OCI-LY1 (cell line): ENCODE data around the gene FAAP100.

Source experiments
- H2AFZ ChIP-seq: fragments of 200-600 bp; sonication (generic), shearing (Covaris generic); 2 replicates; pipeline ENCODE4 v1.6.0; 2014; ENCODE audit warnings: antibody characterized with exemption, mild to moderate bottlenecking, low read length
- H3F3A ChIP-seq: fragments of 200-600 bp; sonication (generic), shearing (Covaris generic); 2 replicates; pipeline ENCODE4 v1.6.0; 2014; ENCODE audit warnings: mild to moderate bottlenecking, antibody characterized with exemption, low read length, moderate library complexity; ENCODE audit not compliant: insufficient read depth
- H3K27ac ChIP-seq: fragments of 200-600 bp; sonication (generic); 2 replicates; pipeline ENCODE4 v1.5.1; 2014; ENCODE audit warnings: low read length, mixed run types, mild to moderate bottlenecking, low read depth; ENCODE audit not compliant: poor library complexity, severe bottlenecking
- H3K27me3 ChIP-seq: fragments of 200-600 bp; sonication (generic); 2 replicates; pipeline ENCODE4 v1.6.0; 2014; ENCODE audit warnings: antibody characterized with exemption, mild to moderate bottlenecking, low read length, moderate library complexity; ENCODE audit not compliant: insufficient read depth
- H3K36me3 ChIP-seq: fragments of 200-600 bp; sonication (generic); 2 replicates; pipeline ENCODE4 v1.6.1; 2014; ENCODE audit warnings: mild to moderate bottlenecking, antibody characterized with exemption, low read length, moderate library complexity, mixed read lengths; ENCODE audit not compliant: insufficient read depth
- H3K4me1 ChIP-seq: fragments of 200-600 bp; sonication (generic); 2 replicates; pipeline ENCODE4 v1.5.1; 2014; ENCODE audit warnings: mild to moderate bottlenecking, low read length, moderate library complexity; ENCODE audit not compliant: insufficient read depth, severe bottlenecking
- H3K4me2 ChIP-seq: fragments of 200-600 bp; sonication (generic), shearing (Covaris generic); 2 replicates; pipeline ENCODE4 v1.6.1; 2014; ENCODE audit warnings: low read length
- H3K4me3 ChIP-seq: fragments of 200-600 bp; sonication (generic); 2 replicates; pipeline ENCODE4 v1.5.1; 2014; ENCODE audit warnings: low read length, low read depth, mild to moderate bottlenecking, mixed read lengths; ENCODE audit not compliant: poor library complexity, severe bottlenecking
- H3K79me2 ChIP-seq: fragments of 200-600 bp; shearing (Covaris generic); 2 replicates; pipeline ENCODE4 v1.6.1; 2016; ENCODE audit warnings: mixed run types, low read length, mixed read lengths; ENCODE audit not compliant: insufficient read depth
- H3K9ac ChIP-seq: fragments of 200-600 bp; sonication (generic), shearing (Covaris generic); 2 replicates; pipeline ENCODE4 v1.6.1; 2014; ENCODE audit warnings: mild to moderate bottlenecking, low read length, mixed read lengths
- H3K9me2 ChIP-seq: fragments of 200-600 bp; sonication (generic), shearing (Covaris generic); 2 replicates; pipeline ENCODE4 v1.6.1; 2014; ENCODE audit warnings: low read depth, mild to moderate bottlenecking, low read length, mixed read lengths
- H3K9me3 ChIP-seq: fragments of 200-600 bp; shearing (Covaris generic); 2 replicates; pipeline ENCODE4 v1.6.1; 2014; ENCODE audit warnings: low read length, mixed read lengths
- H4K20me1 ChIP-seq: fragments of 200-600 bp; sonication (generic), shearing (Covaris generic); 2 replicates; pipeline ENCODE4 v1.6.0; 2016; ENCODE audit warnings: mild to moderate bottlenecking, low read length; ENCODE audit not compliant: insufficient read depth
- CTCF ChIP-seq: fragments of 200-600 bp; sonication (generic), shearing (Covaris generic); IDR thresholded peaks from 2 replicates; pipeline ENCODE4 v1.5.1; 2017; ENCODE audit warnings: mild to moderate bottlenecking, antibody characterized with exemption, low read length, moderate library complexity, mixed read lengths
- EZH2 ChIP-seq: fragments of 200-600 bp; sonication (generic), shearing (Covaris generic); IDR thresholded peaks from 2 replicates; pipeline ENCODE4 v1.8.0; 2017; ENCODE audit warnings: borderline replicate concordance, mixed run types, mild to moderate bottlenecking, antibody characterized with exemption, low read length, moderate library complexity, mixed read lengths

Gene FAAP100

DNA sequence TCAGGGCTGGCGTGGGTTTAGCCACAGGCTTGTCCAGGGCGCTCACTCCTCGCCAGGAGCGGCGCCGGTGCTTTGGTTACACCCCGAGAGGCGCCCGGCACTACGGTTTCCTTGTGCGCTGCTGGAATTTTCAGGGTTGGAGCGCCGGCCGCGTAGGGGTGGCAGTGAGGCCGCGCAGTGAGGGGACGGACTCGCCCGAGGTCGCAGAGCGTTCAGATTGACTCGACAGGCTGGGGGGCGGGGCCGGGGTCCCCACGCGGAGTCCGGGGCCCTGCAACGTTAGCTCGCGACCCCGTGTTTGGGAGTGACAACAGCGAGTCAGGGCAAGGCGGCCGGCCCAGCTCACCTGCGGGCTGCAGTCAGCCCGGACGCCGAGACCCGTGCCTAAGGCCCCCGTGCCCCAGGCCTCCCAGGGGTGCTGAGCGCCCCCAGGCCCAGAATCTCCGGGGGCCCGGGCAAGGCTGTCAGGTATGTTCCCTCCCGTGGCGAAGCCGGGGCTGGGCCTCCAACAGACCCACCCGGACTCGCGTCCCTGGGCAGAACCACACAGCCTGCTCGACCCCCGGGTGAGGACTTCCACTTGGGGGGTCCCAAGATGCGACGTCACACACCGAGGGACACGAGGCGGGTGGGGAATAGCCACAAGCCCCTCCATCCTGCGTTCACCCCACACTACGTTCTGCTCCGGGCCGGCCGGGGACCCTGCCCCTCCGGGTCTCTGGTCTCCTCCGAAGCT is 38.2 kb downstream of the FAAP100 start:
- peaks cover 29% of the 10 kb centered on the region for H3F3A ChIP-seq
- no peak overlapping the region for H2AFZ ChIP-seq
- peaks cover 76% of the 10 kb centered on the region for H3K4me1 ChIP-seq
- no peaks in the 10 kb centered on the region for H3K9me2 ChIP-seq
- peak overlapping the region; percentile 96 for H3K27ac ChIP-seq
- peak overlapping the region; percentile 67 for H3K4me3 ChIP-seq
- peak overlapping the region; percentile 85 for H3K9ac ChIP-seq
- H3K4me2 ChIP-seq = peak overlapping the region; percentile 96
- no peaks in the 10 kb centered on the region for H4K20me1 ChIP-seq
- H3K27me3 ChIP-seq = no peaks in the 10 kb centered on the region
- H3K9me3 ChIP-seq = no peaks in the 10 kb centered on the region
- H3K79me2 ChIP-seq = peaks cover 6% of the 10 kb centered on the region; the same call in 1 of the 2 replicates
- TF ChIP-seq EZH2 (no peak), CTCF (no peak)
- peaks cover 36% of the 10 kb centered on the region for H3K36me3 ChIP-seq

GRCh38 chr17:81513372-81513752 is 38.8 kb downstream of the FAAP100 start:
- H3K4me1 ChIP-seq = peaks cover 73% of the 10 kb centered on the region

GRCh38 chr17:81512562-81513371 is 39.4 kb downstream of the FAAP100 start, which contains the start of gene ACTG1:
TSS of gene ACTG1 (minus strand) at chr17:81512799. CDS start at chr17:81512354, 445 bp downstream.
- Histone ChIP-seq H3K4me2 (peak within 1 kb of the TSS; percentile 96), H3K27me3 (no peaks in the 10 kb centered on the region), H3K4me3 (peak within 1 kb of the TSS; percentile 99), H3K9ac (peak within 1 kb of the TSS; percentile 98), H3F3A (peaks cover 36% of the 10 kb centered on the region), H2AFZ (no peak within 1 kb of the TSS), H3K9me2 (no peaks in the 10 kb centered on the region), H3K4me1 (peaks cover 67% of the 10 kb centered on the region), H3K27ac (peak within 1 kb of the TSS; percentile 96), H3K79me2 (peaks cover 6% of the 10 kb centered on the region; the same call in 1 of the 2 replicates), H4K20me1 (no peaks in the 10 kb centered on the region), H3K9me3 (no peaks in the 10 kb centered on the region), H3K36me3 (peaks cover 42% of the 10 kb centered on the region)
- TF ChIP-seq EZH2 (no peak), CTCF (no peak)

More at GRCh38 chr17:81513372-81513752, 38.8 kb downstream of the FAAP100 start:
- H4K20me1 ChIP-seq = no peaks in the 10 kb centered on the region
- peak overlapping the region; percentile 96 for H3K4me2 ChIP-seq
- no peak overlapping the region for H2AFZ ChIP-seq
- H3K79me2 ChIP-seq = peaks cover 6% of the 10 kb centered on the region; the same call in 1 of the 2 replicates
- peak overlapping the region; percentile 67 for H3K4me3 ChIP-seq
- H3K9me3 ChIP-seq = no peaks in the 10 kb centered on the region
- H3K27ac ChIP-seq = peak overlapping the region; percentile 96
- peaks cover 34% of the 10 kb centered on the region for H3F3A ChIP-seq
- no peaks in the 10 kb centered on the region for H3K9me2 ChIP-seq
- no peaks in the 10 kb centered on the region for H3K27me3 ChIP-seq
- H3K9ac ChIP-seq = peak overlapping the region; percentile 85
- peaks cover 42% of the 10 kb centered on the region for H3K36me3 ChIP-seq
- no peak for TF ChIP-seq EZH2
- no peak for TF ChIP-seq CTCF
